Smooth muscle cell (in vitro differentiated cells): Measurements from ENCODE around the gene MRPS5. TPM values are rescaled to one million over a fixed set of nuclear protein-coding genes. Genes with fewer than 3 reads are reported as not detected.

Experiments
- DNase-seq: peaks from one replicate; lab custom pipeline; 2025; ENCODE audit not compliant: unreplicated experiment; lab: John Stamatoyannopoulos, UW
- H2AFZ ChIP-seq: fragments of 200-600 bp; sonication (generic); 2 replicates; pipeline ENCODE4 v1.6.0; 2016; ENCODE audit warnings: antibody characterized with exemption, low read depth, mild to moderate bottlenecking
- H3F3A ChIP-seq: fragments of 200-600 bp; sonication (generic); 2 replicates; pipeline ENCODE4 v1.6.0; 2017; ENCODE audit warnings: antibody characterized with exemption, low read depth
- H3K27ac ChIP-seq: fragments of 200-600 bp; sonication (generic); 2 replicates; pipeline ENCODE4 v1.5.1; 2016; ENCODE audit warnings: low read depth, mild to moderate bottlenecking
- H3K27me3 ChIP-seq: fragments of 200-600 bp; sonication (generic); 2 replicates; pipeline ENCODE4 v1.6.1; 2016; ENCODE audit warnings: low read depth, mild to moderate bottlenecking
- H3K36me3 ChIP-seq: fragments of 200-600 bp; sonication (generic); 2 replicates; pipeline ENCODE4 v1.5.1; 2016; ENCODE audit warnings: low read depth
- H3K4me1 ChIP-seq: fragments of 200-600 bp; sonication (generic); 2 replicates; pipeline ENCODE4 v1.5.1; 2016; ENCODE audit warnings: low read depth
- H3K4me2 ChIP-seq: fragments of 200-600 bp; sonication (generic); 2 replicates; pipeline ENCODE4 v1.6.0; 2016; ENCODE audit warnings: mild to moderate bottlenecking
- H3K4me3 ChIP-seq: fragments of 200-600 bp; sonication (generic); 2 replicates; pipeline ENCODE4 v1.5.1; 2016; ENCODE audit warnings: mild to moderate bottlenecking
- H3K79me2 ChIP-seq: fragments of 200-600 bp; sonication (generic); 2 replicates; pipeline ENCODE4 v1.6.0; 2016; ENCODE audit warnings: low read depth, mild to moderate bottlenecking
- H3K9ac ChIP-seq: fragments of 200-600 bp; sonication (generic); 2 replicates; pipeline ENCODE4 v1.6.0; 2016; ENCODE audit warnings: low read depth
- H3K9me3 ChIP-seq: fragments of 200-600 bp; sonication (generic); replicated peaks from 2 replicates; pipeline ENCODE4 v1.5.1; 2016; ENCODE audit warnings: low read depth
- H4K20me1 ChIP-seq: fragments of 200-600 bp; sonication (generic); 2 replicates; pipeline ENCODE4 v1.6.0; 2016; ENCODE audit warnings: low read depth
- CTCF ChIP-seq: fragments of 200-600 bp; sonication (generic); IDR thresholded peaks from 2 replicates; pipeline ENCODE4 v1.5.1; 2017; ENCODE audit warnings: borderline replicate concordance, mild to moderate bottlenecking, antibody characterized with exemption; ENCODE audit not compliant: insufficient read depth, poor library complexity, severe bottlenecking
- WGBS: methylation state at CpG from one replicate; pipeline ENCODE4 v1.1.7; 2016; ENCODE audit warnings: low lambda C conversion rate; 5-methylcytosine and 5-hydroxymethylcytosine counted together
- polyA plus RNA-seq: library from polyadenylated mRNA; unstranded; fragments of >200 nt; fragmentation: Nextera tagmentation; extraction: Ambion mirVana; gene quantifications from 2 replicates; pipeline ENCODE4 v1.2.1, GENCODE V29; 2016
- total RNA-seq: library from RNA; depleted of rRNA; stranded (reverse); fragments of >200 nt; gene quantifications from 2 replicates; pipeline ENCODE4 v1.2.3, GENCODE V29; 2014

The MRPS5 gene
- total and polyA plus RNA-seq, 2 experiments from 2014 or later, result 41.1 to 46.2 TPM

- no peaks in the 10 kb centered on the region for H3K79me2 ChIP-seq
- H3K36me3 ChIP-seq, result no peaks in the 10 kb centered on the region
- WGBS, result 68% methylated on average over 11 of the region's 11 CpGs
- no peaks in the 10 kb centered on the region for H3F3A ChIP-seq
- no peak overlapping the region for H3K4me2 ChIP-seq
- no peak overlapping the region for H3K4me3 ChIP-seq
- H3K9me3 ChIP-seq, result no peaks in the 10 kb centered on the region
- no peak for DNase-seq
- no peak overlapping the region for H2AFZ ChIP-seq
- no peak overlapping the region for H3K9ac ChIP-seq
- no peak for TF ChIP-seq CTCF
- H3K4me1 ChIP-seq, result no peaks in the 10 kb centered on the region
- H4K20me1 ChIP-seq, result no peaks in the 10 kb centered on the region
- no peaks in the 10 kb centered on the region for H3K27me3 ChIP-seq
- no peak overlapping the region for H3K27ac ChIP-seq
Observed at GRCh38 chr2:95041824-95042442, 79.7 kb downstream of the MRPS5 start.

GRCh38 chr2:95041060-95041823, 80.4 kb downstream of the MRPS5 start:
- H2AFZ ChIP-seq, result no peak overlapping the region
- H3K4me1 ChIP-seq, result no peaks in the 10 kb centered on the region
- H3K9ac ChIP-seq, result no peak overlapping the region
- TF ChIP-seq CTCF, result no peak
- no peaks in the 10 kb centered on the region for H3K9me3 ChIP-seq
- no peak overlapping the region for H3K4me2 ChIP-seq
- no peaks in the 10 kb centered on the region for H3F3A ChIP-seq
- DNase-seq, result no peak
- no peaks in the 10 kb centered on the region for H3K79me2 ChIP-seq
- no peak overlapping the region for H3K4me3 ChIP-seq
- no peaks in the 10 kb centered on the region for H4K20me1 ChIP-seq
- 73% methylated on average over 10 of the region's 10 CpGs for WGBS
- H3K27ac ChIP-seq, result no peak overlapping the region
- H3K27me3 ChIP-seq, result no peaks in the 10 kb centered on the region
- no peaks in the 10 kb centered on the region for H3K36me3 ChIP-seq

- Histone ChIP-seq H3F3A (no peaks in the 10 kb centered on the region), H3K4me3 (no peak overlapping the region), H4K20me1 (no peaks in the 10 kb centered on the region), H2AFZ (no peak overlapping the region), H3K27ac (no peak overlapping the region), H3K9me3 (no peaks in the 10 kb centered on the region), H3K79me2 (no peaks in the 10 kb centered on the region), H3K4me1 (no peaks in the 10 kb centered on the region), H3K36me3 (no peaks in the 10 kb centered on the region), H3K4me2 (no peak overlapping the region), H3K9ac (no peak overlapping the region), H3K27me3 (no peaks in the 10 kb centered on the region)
- TF ChIP-seq CTCF, result no peak
- DNase-seq, result no peak
- 67% methylated on average over 6 of the region's 6 CpGs for WGBS
Observed at GRCh38 chr2:95040426-95040825, 81.2 kb downstream of the MRPS5 start.
